Measurements from ENCODE around the gene VARS2.
"Not testable (repeated sequence)": the region's sequence is repeated elsewhere in the genome, so short reads cannot be mapped to it uniquely, and the experiment has no call there.

The VARS2 gene

DNA sequence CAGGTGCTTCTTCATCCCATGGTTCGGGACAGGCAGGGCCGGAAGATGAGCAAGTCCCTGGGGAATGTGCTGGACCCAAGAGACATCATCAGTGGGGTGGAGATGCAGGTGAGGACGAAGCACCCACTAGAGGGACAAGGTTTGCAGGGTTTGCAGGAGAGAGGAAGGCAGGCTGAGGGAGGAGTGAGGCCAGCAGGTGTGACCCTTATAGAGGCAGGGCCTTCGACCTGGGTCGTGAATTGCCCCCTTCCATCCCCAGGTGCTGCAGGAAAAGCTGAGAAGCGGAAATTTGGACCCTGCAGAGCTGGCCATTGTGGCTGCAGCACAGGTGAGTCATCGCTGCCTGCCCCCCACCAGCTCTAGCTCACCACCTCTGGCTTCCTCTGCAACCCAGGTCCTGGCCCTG lies 8.4 kb downstream of the VARS2 start:
- no peaks in the 10 kb centered on the region for H3K9me3 ChIP-seq (ENCODE audit: control insufficient read depth, insufficient read depth, low read length)
- no peak overlapping the region for H3K9ac ChIP-seq (ENCODE audit: low read depth, low read length)
- peaks cover 13% of the 10 kb centered on the region for H3K36me3 ChIP-seq (ENCODE audit: insufficient read depth, low read length)
- peaks cover 13% of the 10 kb centered on the region; the same call in 1 of the 2 replicates for H3K4me1 ChIP-seq (ENCODE audit: insufficient read depth, low read length)

DNA sequence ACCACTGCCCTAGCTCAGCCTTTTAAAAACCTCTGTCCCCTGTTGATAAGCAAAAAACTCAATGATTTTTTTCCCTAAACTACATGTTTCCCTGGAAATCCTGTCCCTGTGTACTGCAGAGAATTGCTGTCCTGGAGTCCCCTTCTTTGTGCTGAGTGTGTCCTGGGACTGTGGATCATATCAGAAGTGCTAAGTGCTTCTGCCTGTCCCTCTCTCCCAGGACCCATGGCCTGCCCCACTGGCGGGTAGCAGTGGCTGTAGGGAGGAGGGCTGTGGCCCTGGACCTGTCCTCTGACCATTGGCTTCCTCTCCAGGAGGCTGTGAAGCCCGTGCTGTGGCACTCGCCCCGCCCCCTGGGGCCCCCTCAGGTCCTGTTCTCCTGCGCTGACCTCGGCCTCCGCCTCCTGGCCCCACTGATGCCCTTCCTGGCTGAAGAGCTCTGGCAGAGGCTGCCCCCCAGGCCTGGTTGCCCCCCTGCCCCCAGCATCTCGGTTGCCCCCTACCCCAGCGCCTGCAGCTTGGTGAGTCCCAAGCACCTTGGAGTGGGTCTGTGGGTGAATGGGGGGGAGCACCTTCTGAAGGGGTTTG lies 10.1 kb downstream of the VARS2 start:
- peaks cover 13% of the 10 kb centered on the region for H3K36me3 ChIP-seq (ENCODE audit: insufficient read depth, low read length)
- H3K9me3 ChIP-seq (ENCODE audit: control insufficient read depth, insufficient read depth, low read length); H3K9ac ChIP-seq (ENCODE audit: low read depth, low read length): not testable (repeated sequence)
- peaks cover 13% of the 10 kb centered on the region; the same call in 1 of the 2 replicates for H3K4me1 ChIP-seq (ENCODE audit: insufficient read depth, low read length)

DNA sequence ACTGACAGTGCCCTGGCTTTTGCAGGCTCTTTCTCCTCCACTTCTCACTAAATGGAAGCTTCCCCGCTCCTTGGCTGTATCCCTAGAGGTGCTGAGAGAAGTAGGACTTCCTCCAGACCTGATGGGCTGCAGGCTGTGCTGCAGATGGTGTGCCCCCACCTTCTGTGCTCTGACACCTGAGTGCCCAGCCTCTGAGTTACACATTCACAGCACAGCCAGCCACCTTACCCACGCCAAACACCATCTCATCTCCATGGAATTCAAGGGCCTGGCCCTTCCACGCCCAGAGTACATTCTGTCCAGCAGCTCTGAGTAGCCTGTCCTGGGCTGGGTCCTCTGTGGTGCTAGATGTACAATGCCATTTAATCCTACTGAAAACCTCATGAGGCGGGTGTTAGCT lies 12.6 kb downstream of the VARS2 start:
- H3K4me1 ChIP-seq (ENCODE audit: insufficient read depth, low read length): peaks cover 13% of the 10 kb centered on the region; the same call in 1 of the 2 replicates
- no peak overlapping the region for H3K9ac ChIP-seq (ENCODE audit: low read depth, low read length)
- H3K9me3 ChIP-seq (ENCODE audit: control insufficient read depth, insufficient read depth, low read length): peaks cover 8% of the 10 kb centered on the region
- H3K36me3 ChIP-seq (ENCODE audit: insufficient read depth, low read length): peaks cover 13% of the 10 kb centered on the region

DNA sequence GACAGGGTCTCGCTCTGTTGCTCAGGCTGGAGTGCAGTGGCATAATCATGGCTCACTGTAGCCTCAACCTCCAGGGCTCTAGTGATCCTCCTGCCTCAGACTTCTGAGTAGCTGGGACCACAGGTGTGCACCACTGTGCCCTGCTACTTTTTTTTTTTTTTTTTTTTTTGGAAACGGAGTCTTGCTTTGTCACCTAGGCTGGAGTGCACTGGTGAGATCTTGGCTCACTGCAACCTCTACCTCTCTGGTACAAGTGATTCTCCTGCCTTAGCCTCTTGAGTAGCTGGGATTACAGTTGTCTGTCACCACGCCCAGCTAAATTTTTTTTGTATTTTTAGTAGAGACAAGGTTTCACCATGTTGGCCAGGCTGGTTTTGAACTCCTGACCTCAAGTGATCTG lies 13.0 kb downstream of the VARS2 start:
- not testable (repeated sequence) for H3K9me3 ChIP-seq (ENCODE audit: control insufficient read depth, insufficient read depth, low read length); H3K9ac ChIP-seq (ENCODE audit: low read depth, low read length)
- H3K4me1 ChIP-seq (ENCODE audit: insufficient read depth, low read length): peaks cover 13% of the 10 kb centered on the region; the same call in 1 of the 2 replicates
- peaks cover 13% of the 10 kb centered on the region for H3K36me3 ChIP-seq (ENCODE audit: insufficient read depth, low read length)

DNA sequence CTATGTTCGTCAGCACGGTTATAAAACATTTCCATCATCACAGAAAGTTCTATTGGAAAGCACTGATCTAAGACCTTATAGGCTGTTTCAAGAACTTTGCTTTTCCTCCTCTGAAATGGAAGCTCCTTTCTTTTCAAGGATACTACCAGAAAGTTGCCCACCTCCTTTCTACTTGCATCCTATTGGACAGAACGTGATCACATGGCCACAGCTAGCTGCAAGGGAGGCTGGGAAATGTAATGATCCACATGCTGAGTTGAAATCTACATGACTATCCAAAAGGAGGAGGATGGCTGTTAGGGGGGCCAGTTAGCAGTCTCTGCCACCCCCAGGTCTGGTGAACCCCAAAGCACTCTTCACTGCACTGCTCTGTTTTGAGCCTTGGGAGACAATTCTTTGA lies 14.6 kb downstream of the VARS2 start:
- H3K9me3 ChIP-seq (ENCODE audit: control insufficient read depth, insufficient read depth, low read length): peaks cover 8% of the 10 kb centered on the region
- peaks cover under 1% of the 10 kb centered on the region; the same call in 1 of the 2 replicates for H3K4me1 ChIP-seq (ENCODE audit: insufficient read depth, low read length)
- H3K36me3 ChIP-seq (ENCODE audit: insufficient read depth, low read length): peaks cover 7% of the 10 kb centered on the region
- H3K9ac ChIP-seq (ENCODE audit: low read depth, low read length): no peak overlapping the region

DNA sequence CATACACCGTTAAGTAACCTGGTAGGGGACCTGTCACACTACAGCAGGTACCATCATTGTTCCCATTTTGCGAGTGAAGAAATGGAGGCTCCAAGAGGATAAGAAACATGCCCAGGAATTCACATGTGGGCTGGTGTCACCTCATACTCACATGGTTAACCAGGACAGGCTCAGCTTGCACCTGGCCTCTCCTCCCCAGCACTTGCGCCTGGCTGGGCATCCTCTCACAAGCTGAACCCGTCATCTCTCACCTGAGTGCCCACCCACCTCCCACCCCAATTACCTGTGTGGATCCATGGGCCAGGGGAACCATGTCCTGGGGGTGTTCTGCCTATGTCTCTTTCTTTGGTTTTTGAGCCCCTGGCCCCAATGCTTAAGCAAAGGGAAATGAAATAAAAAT lies 16.5 kb downstream of the VARS2 start:
- Histone ChIP-seq H3K36me3 (ENCODE audit: insufficient read depth, low read length) (peaks cover 7% of the 10 kb centered on the region), H3K9me3 (ENCODE audit: control insufficient read depth, insufficient read depth, low read length) (peaks cover 8% of the 10 kb centered on the region), H3K4me1 (ENCODE audit: insufficient read depth, low read length) (no peaks in the 10 kb centered on the region), H3K9ac (ENCODE audit: low read depth, low read length) (no peak overlapping the region)

DNA sequence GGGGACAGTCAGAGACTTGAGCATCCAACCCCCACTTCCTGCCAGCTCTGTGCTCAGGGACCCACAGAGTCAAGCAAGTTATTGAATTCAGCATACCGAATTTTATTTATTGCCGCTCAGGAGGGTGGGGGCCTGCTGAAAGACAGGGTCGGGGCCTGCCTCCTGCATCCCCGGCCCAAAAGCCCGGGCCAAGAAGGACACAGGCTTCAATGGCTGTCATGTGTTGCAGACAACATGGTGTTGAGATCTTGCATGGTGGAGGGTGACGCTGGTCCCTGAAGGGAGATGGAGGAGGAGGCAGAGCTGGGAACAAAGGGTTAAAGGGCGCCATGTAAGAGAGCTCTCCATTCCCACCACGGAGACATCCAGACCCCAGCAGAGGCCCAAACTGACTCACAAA lies 17.2 kb downstream of the VARS2 start:
- Histone ChIP-seq H3K36me3 (ENCODE audit: insufficient read depth, low read length) (peaks cover 4% of the 10 kb centered on the region), H3K4me1 (ENCODE audit: insufficient read depth, low read length) (no peaks in the 10 kb centered on the region), H3K9me3 (ENCODE audit: control insufficient read depth, insufficient read depth, low read length) (peaks cover 8% of the 10 kb centered on the region), H3K9ac (ENCODE audit: low read depth, low read length) (no peak overlapping the region)

DNA sequence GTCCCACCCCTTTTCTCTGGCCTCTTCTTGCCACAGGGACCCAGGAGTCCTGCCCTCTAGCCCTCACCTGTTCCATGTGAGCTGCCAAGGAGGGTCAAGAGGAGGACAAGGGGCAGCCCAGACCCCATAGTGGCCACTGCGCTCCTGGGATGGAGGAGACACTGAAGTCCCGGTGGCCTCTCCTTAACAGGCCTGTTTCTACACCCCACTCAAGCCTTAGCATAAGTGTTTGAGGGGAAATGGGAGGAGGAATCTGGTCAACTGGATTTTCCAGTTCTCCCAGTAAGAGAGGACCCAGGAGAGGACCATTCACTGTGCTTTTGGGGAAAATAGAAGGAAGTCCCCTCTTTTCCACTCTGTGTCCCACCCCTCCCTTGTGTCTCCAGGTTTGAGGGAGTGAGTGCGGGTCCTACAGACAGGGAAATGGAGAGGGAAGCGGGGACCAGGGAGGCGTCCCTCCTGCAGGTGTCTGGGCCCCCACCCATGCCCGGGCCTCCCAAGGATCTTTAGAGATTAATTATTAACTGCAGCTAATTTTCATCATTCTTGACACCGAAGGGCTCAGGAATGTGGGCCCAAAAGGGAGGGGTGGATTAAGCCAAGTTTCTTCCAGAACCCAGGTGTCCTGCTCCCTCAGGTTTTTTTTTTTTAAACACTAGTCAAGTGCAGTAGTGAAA lies 18.1 kb downstream of the VARS2 start, which contains the start of gene SFTA2:
Gene SFTA2, minus strand, starts transcription at position 202 of the 677 bp plus-strand sequence. Its CDS starts 74 bp downstream, at position 128.
- peaks cover 5% of the 10 kb centered on the region; the same call in 1 of the 2 replicates for H3K4me1 ChIP-seq (ENCODE audit: insufficient read depth, low read length)
- peaks cover 8% of the 10 kb centered on the region for H3K9me3 ChIP-seq (ENCODE audit: control insufficient read depth, insufficient read depth, low read length)
- no peaks in the 10 kb centered on the region for H3K36me3 ChIP-seq (ENCODE audit: insufficient read depth, low read length)
- no peak within 1 kb of the TSS for H3K9ac ChIP-seq (ENCODE audit: low read depth, low read length)

DNA sequence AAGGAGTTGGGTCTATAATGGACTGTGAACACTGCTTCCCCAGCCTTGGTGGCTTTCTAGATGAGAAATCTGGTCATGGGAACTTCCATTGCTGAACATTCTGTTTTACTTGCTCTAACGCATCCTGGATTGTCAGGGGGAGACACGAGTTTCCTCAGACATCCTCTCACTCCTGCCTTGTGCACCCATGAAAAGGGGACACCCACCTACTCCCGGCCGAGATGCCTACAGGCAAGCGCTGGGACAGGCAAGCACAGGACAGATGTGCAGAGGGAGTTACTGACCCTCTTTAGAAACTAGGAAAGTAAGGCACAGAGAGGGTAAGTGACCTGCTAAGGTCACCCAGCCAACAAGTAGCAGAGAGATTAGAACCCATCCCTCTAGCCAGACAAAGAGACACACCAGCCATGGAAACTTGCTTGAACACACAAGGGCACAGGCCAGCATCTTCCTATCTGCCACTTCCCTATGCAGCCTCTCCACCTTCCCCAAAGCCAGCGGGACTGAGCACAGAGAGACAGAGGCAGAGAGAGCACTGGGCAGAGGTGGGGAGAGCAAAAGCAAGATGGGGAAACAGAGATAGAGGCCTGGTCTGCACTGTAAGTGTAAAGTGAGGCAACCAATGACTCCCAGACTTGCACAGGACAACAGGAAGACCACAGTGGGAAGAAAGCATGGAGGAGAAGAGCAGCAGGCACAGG lies 18.8 kb downstream of the VARS2 start:
- Histone ChIP-seq H3K9me3 (ENCODE audit: control insufficient read depth, insufficient read depth, low read length) (peaks cover 8% of the 10 kb centered on the region), H3K4me1 (ENCODE audit: insufficient read depth, low read length) (peaks cover 5% of the 10 kb centered on the region; the same call in 1 of the 2 replicates), H3K9ac (ENCODE audit: low read depth, low read length) (no peak overlapping the region), H3K36me3 (ENCODE audit: insufficient read depth, low read length) (no peaks in the 10 kb centered on the region)

DNA sequence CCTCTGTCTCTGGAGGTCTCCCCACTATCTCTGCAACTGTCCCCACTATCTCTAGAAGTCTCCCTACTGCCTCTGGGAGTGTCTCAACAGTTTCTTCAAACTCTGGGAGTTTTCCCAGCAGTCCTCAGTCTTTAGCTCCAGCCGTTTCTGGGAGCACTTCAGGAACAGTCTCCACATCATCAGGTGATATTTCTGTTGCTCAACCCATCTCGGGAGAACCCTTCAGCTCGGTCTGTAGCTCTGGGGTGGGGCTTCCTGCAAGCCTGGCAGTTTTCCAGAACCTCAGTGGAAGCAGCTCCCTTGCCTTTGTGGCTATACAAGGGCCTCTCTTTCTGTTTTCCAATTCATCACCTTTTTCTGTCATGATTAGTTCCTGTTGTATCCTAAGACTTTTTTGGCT lies 21.0 kb downstream of the VARS2 start:
- no peaks in the 10 kb centered on the region for H3K9me3 ChIP-seq (ENCODE audit: control insufficient read depth, insufficient read depth, low read length)
- H3K36me3 ChIP-seq (ENCODE audit: insufficient read depth, low read length): no peaks in the 10 kb centered on the region
- no peak overlapping the region for H3K9ac ChIP-seq (ENCODE audit: low read depth, low read length)
- H3K4me1 ChIP-seq (ENCODE audit: insufficient read depth, low read length): peaks cover 5% of the 10 kb centered on the region; the same call in 1 of the 2 replicates

DNA sequence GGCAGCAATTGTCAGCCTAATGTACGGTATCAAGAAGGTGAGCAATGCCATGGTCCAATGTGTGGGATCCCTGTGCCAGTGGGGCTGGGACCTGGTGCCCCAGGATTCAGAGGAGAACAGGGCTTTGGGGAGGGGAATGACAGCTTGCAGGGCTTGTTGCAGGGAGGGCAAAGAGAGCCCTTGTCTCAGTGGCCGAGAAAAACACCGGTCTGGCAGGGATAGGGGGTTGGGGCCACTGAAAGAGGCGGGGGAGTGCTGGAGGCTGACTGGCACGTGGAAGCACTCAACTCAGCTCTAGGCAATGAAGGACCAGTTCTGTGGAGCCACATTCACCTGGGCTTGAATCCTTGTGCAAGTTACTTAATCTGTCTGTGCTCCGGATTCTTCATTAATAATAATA lies 23.2 kb downstream of the VARS2 start:
- no peak overlapping the region for H3K9ac ChIP-seq (ENCODE audit: low read depth, low read length)
- no peaks in the 10 kb centered on the region for H3K36me3 ChIP-seq (ENCODE audit: insufficient read depth, low read length)
- peaks cover 13% of the 10 kb centered on the region for H3K4me1 ChIP-seq (ENCODE audit: insufficient read depth, low read length)
- no peaks in the 10 kb centered on the region for H3K9me3 ChIP-seq (ENCODE audit: control insufficient read depth, insufficient read depth, low read length)

DNA sequence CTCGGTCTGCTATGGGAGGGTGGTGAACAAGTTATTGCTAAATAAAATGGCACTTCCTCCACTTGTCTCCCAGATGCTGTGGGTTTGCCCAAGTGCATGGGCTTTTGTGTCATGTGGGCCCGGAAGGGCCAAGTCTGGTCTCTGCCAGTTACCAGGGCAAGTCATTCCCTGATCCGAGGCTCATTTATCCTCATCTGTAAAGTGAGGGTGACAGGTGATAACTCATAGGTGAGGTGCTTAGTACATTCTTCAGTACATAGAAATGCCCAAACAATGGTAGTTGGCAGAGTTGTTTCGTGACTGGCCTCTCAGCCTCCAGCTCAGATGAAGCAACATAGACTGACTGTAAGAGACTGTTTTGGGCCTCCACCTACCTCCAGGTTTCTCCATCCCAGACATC lies 24.7 kb downstream of the VARS2 start:
- H3K9me3 ChIP-seq (ENCODE audit: control insufficient read depth, insufficient read depth, low read length): no peaks in the 10 kb centered on the region
- H3K36me3 ChIP-seq (ENCODE audit: insufficient read depth, low read length): no peaks in the 10 kb centered on the region
- H3K9ac ChIP-seq (ENCODE audit: low read depth, low read length): no peak overlapping the region
- H3K4me1 ChIP-seq (ENCODE audit: insufficient read depth, low read length): peaks cover 19% of the 10 kb centered on the region

DNA sequence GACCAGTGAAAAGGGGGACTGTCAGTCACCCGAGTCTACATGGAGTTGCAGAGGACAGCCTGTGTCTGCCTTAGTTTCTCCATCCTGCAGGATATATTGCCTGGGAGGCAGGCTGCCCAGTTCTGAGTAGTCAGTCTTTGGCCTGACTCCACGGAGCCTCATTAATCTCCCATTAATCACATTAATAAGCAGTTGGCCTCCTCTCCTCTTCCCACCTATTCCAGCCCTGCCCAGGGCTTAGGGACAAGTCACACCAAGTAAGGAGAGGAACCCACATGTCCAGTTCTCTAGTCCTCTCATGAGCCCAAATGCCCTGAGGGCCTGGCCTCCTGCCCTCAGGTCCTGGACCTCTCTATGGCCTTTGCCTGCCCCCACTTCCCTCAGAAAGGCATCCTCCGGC lies 25.4 kb downstream of the VARS2 start:
- Histone ChIP-seq H3K4me1 (ENCODE audit: insufficient read depth, low read length) (peaks cover 19% of the 10 kb centered on the region), H3K36me3 (ENCODE audit: insufficient read depth, low read length) (no peaks in the 10 kb centered on the region), H3K9me3 (ENCODE audit: control insufficient read depth, insufficient read depth, low read length) (no peaks in the 10 kb centered on the region), H3K9ac (ENCODE audit: low read depth, low read length) (no peak overlapping the region)

DNA sequence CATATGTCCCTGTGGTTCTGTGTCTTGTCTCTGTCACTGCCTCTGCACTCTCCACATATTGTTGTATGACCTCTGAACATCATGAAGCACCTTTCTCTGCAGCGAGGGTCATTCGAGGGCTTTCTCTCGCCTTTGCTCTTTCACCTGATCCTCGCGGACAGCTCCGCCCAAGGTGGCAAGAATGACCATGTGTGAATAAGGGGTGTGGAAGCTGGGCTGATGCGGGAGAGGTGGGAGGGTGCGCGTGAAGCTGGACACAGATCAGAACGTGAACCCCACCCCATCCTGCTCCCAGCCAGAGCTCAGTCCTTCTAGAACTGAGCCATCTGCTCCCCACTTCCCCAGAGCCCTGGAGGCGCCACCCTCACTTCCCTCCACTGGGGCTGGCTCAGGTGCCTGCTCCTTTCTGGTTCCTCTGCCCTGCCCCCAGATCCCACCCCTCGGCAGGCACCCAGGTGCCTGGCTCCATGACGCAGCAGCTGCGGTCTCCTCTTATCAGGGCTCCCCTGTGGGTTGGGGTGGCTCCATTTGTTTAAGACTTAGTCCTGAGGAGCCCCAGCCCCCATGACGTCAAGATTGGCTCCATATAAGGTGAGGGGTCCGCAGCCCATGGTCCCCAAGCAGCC lies 26.4 kb downstream of the VARS2 start, which contains the start of gene MUCL3:
Gene MUCL3, plus strand, starts transcription at position 613 of the 626 bp plus-strand sequence. CDS start 27 bp downstream, outside the sequence.
- Histone ChIP-seq H3K36me3 (ENCODE audit: insufficient read depth, low read length) (no peaks in the 10 kb centered on the region), H3K9ac (ENCODE audit: low read depth, low read length) (no peak within 1 kb of the TSS), H3K4me1 (ENCODE audit: insufficient read depth, low read length) (peaks cover 19% of the 10 kb centered on the region), H3K9me3 (ENCODE audit: control insufficient read depth, insufficient read depth, low read length) (no peaks in the 10 kb centered on the region)

Data from ES-I3 (cell line).